Naive thymus-derived CD4-positive, alpha-beta T cell (primary cell): ENCODE results near the gene KRTAP12-4. TPM values are rescaled to one million over a fixed set of nuclear protein-coding genes. Genes with fewer than 3 reads are reported as not detected.
A peak's percentile ranks its signal among the peaks of the same experiment; 100 is the strongest.
"Not testable (repeated sequence)": the region's sequence is repeated elsewhere in the genome, so short reads cannot be mapped to it uniquely, and the experiment has no call there.

Experiments
- ATAC-seq: fragments of 150-1000 bp; cut with Tn5 transposase; 2 replicates; pipeline ENCODE4 v1.10.0; 2021; ENCODE audit warnings: mild to moderate bottlenecking, moderate library complexity
- CTCF ChIA-PET: fragments of 350-600 bp; sonication (Branson Sonifier 250); formaldehyde crosslinking; loops from one replicate; lab custom pipeline; 2021; ENCODE audit warnings: antibody characterized with exemption; lab: Charles Lee
- POLR2A ChIA-PET: fragments of 350-600 bp; sonication (Branson Sonifier 250); formaldehyde crosslinking; loops from one replicate; lab custom pipeline; 2021; ENCODE audit warnings: antibody characterized with exemption, inconsistent platforms; lab: Charles Lee
- DNase-seq, 9 donors: peaks; one replicate each; pipeline versions ENCODE4 v3.0.0 to v3.0.0-alpha.2; 2020 to 2022; ENCODE audit warnings: mixed read lengths in 1 of 9
- H3K27ac ChIP-seq: one replicate; pipeline ENCODE4 v1.7.0; 2013; ENCODE audit warnings: mild to moderate bottlenecking, low read depth, low read length, moderate library complexity
- H3K27me3 ChIP-seq, 2 donors: one replicate each; pipeline ENCODE4 v1.7.0; 2013; ENCODE audit warnings: low read length in 2 of 2, mild to moderate bottlenecking in 2 of 2, moderate library complexity in 2 of 2; ENCODE audit not compliant: control insufficient read depth in 2 of 2, insufficient read depth in 2 of 2
- H3K36me3 ChIP-seq, 3 experiments: 1 replicate in 2 of 3; 2 replicates in 1 of 3; pipeline ENCODE4 v1.7.0; 2013; ENCODE audit warnings: low read length in 3 of 3, mild to moderate bottlenecking in 3 of 3, moderate library complexity in 1 of 3; ENCODE audit not compliant: insufficient read depth in 3 of 3, control insufficient read depth in 2 of 3
- H3K4me1 ChIP-seq, 2 donors: one replicate each; pipeline ENCODE4 v1.7.0; 2013; ENCODE audit warnings: low read length in 2 of 2, mild to moderate bottlenecking in 2 of 2, moderate library complexity in 1 of 2; ENCODE audit not compliant: control insufficient read depth in 2 of 2, insufficient read depth in 2 of 2
- H3K4me3 ChIP-seq: 2 replicates; pipeline ENCODE4 v1.7.0; 2013; ENCODE audit warnings: mild to moderate bottlenecking, low read length
- H3K9me3 ChIP-seq, 3 experiments: 1 replicate in 2 of 3; 2 replicates in 1 of 3; pipeline ENCODE4 v1.7.0; 2013; ENCODE audit warnings: low read length in 3 of 3; ENCODE audit not compliant: control insufficient read depth in 2 of 3
- H3K27ac Mint-ChIP-seq, 9 donors: one replicate each; pipeline ENCODE4 v1.8.0; 2020 to 2022; ENCODE audit warnings: mixed read lengths in 9 of 9, mild to moderate bottlenecking in 8 of 9, moderate library complexity in 5 of 9, inconsistent platforms in 2 of 9
- H3K27me3 Mint-ChIP-seq, 5 donors: one replicate each; pipeline ENCODE4 v1.8.0; 2021 to 2022; ENCODE audit warnings: mixed read lengths in 5 of 5, mild to moderate bottlenecking in 1 of 5
- H3K36me3 Mint-ChIP-seq, 5 donors: one replicate each; pipeline ENCODE4 v1.8.0; 2020 to 2022; ENCODE audit warnings: mixed read lengths in 5 of 5, mild to moderate bottlenecking in 3 of 5, inconsistent platforms in 1 of 5
- H3K4me1 Mint-ChIP-seq, 7 donors: one replicate each; pipeline ENCODE4 v1.8.0; 2020 to 2022; ENCODE audit warnings: mixed read lengths in 7 of 7, mild to moderate bottlenecking in 3 of 7, inconsistent platforms in 1 of 7
- H3K4me3 Mint-ChIP-seq, 10 donors: one replicate each; pipeline ENCODE4 v1.8.0; 2020 to 2022; ENCODE audit warnings: mild to moderate bottlenecking in 10 of 10, mixed read lengths in 10 of 10, moderate library complexity in 6 of 10, inconsistent platforms in 2 of 10
- H3K9me3 Mint-ChIP-seq, 11 donors: one replicate each; pipeline ENCODE4 v1.8.0; 2020 to 2022; ENCODE audit warnings: mixed read lengths in 11 of 11, mild to moderate bottlenecking in 4 of 11, inconsistent platforms in 1 of 11, moderate library complexity in 1 of 11
- intact Hi-C, 2 donors: fragments of 100-400 bp; cut with micrococcal nuclease; formaldehyde crosslinking; loops; one replicate each; pipeline ENCODE4 v1.15.1; 2023
- polyA plus RNA-seq, 2 donors: library from polyadenylated mRNA; unstranded; fragments of 300-500 nt; fragmentation: Illumina TruSeq; gene quantifications; one replicate each; pipeline ENCODE4 v1.2.3, GENCODE V29; 2021
- total RNA-seq, 6 experiments: library from RNA in 5 of 6; stranded (reverse) in 5 of 6; gene quantifications; 1 replicate in 5 of 6; 2 replicates in 1 of 6; pipeline ENCODE4 v1.2.3 and lab custom pipeline; 2021 to 2026

The KRTAP12-4 gene
- total and polyA plus RNA-seq, 7 experiments from 2014 or later: not detected

GRCh38 chr21:44614161-44614631 lies 40.3 kb downstream of the KRTAP12-4 start:
- Mint-ChIP-seq H3K36me3 (peaks cover 3 to 22% (median 11%) of the 10 kb centered on the region in 5 donors), H3K4me1 (peaks cover 17 to 54% (median 42%) of the 10 kb centered on the region in 7 donors), H3K9me3 (peaks cover 7 to 31% (median 22%) of the 10 kb centered on the region in 11 donors), H3K27me3 (peaks cover 0 to 4% (median 0%) of the 10 kb centered on the region in 5 donors), H3K4me3 (peak overlapping the region in 1 of 10 donors; percentile 27), H3K27ac (peak overlapping the region in 7 of 9 donors; percentile 48 to 81 (median 58))
- H3K9me3 ChIP-seq: peaks cover 0 to 18% (median 0%) of the 10 kb centered on the region in 3 experiments
- DNase-seq (no peak), ATAC-seq (no peak)
- ChIA-PET CTCF (no interaction called here), POLR2A (interaction anchor here (1.1 kb wide), 1 partner anchor 96 kb away, joined by 5 read pairs; no protein-coding TSS in a partner anchor)
- H3K4me1 ChIP-seq: peaks cover 28 to 36% of the 10 kb centered on the region in 2 donors
- H3K27ac ChIP-seq: no peak overlapping the region
- H3K36me3 ChIP-seq: no peaks in the 10 kb centered on the region
- intact Hi-C loops: no loop called here
- no peaks in the 10 kb centered on the region for H3K27me3 ChIP-seq
- no peak overlapping the region for H3K4me3 ChIP-seq

- Mint-ChIP-seq H3K9me3 (peaks cover 8 to 31% (median 19%) of the 10 kb centered on the region in 11 donors), H3K4me3 (no peak overlapping the region), H3K36me3 (peaks cover 8 to 15% (median 12%) of the 10 kb centered on the region in 5 donors), H3K4me1 (peaks cover 11 to 48% (median 36%) of the 10 kb centered on the region in 7 donors), H3K27me3 (peaks cover 0 to 4% (median 0%) of the 10 kb centered on the region in 5 donors), H3K27ac (peak overlapping the region in 1 of 9 donors; percentile 67)
- H3K27ac ChIP-seq: no peak overlapping the region
- CTCF ChIA-PET: no interaction called here
- H3K27me3 ChIP-seq: no peaks in the 10 kb centered on the region
- H3K4me3 ChIP-seq: no peak overlapping the region
- H3K36me3 ChIP-seq: no peaks in the 10 kb centered on the region
- POLR2A ChIA-PET: no interaction called here
- DNase-seq: no peak
- intact Hi-C loops: no loop called here
- no peak for ATAC-seq
- peaks cover 22 to 30% of the 10 kb centered on the region in 2 donors for H3K4me1 ChIP-seq
- H3K9me3 ChIP-seq: peaks cover 0 to 19% (median 0%) of the 10 kb centered on the region in 3 experiments
Observed at GRCh38 chr21:44613386-44614155, 40.9 kb downstream of the KRTAP12-4 start.

GRCh38 chr21:44612669-44613229 lies 41.7 kb downstream of the KRTAP12-4 start:
- DNase-seq (no peak), ATAC-seq (no peak)
- peaks cover 5 to 40% (median 28%) of the 10 kb centered on the region in 7 donors for H3K4me1 Mint-ChIP-seq
- ChIA-PET POLR2A (no interaction called here), CTCF (no interaction called here)
- peak overlapping the region in 1 of 10 donors; percentile 41 for H3K4me3 Mint-ChIP-seq
- Histone ChIP-seq H3K9me3 (peaks cover 0 to 19% (median 0%) of the 10 kb centered on the region in 3 experiments), H3K4me3 (no peak overlapping the region), H3K4me1 (peaks cover 13 to 22% of the 10 kb centered on the region in 2 donors), H3K36me3 (no peaks in the 10 kb centered on the region), H3K27me3 (no peaks in the 10 kb centered on the region), H3K27ac (no peak overlapping the region)
- intact Hi-C loops: no loop called here
- H3K27ac Mint-ChIP-seq: peak overlapping the region in 1 of 9 donors; percentile 47
- peaks cover 8 to 31% (median 18%) of the 10 kb centered on the region in 11 donors for H3K9me3 Mint-ChIP-seq
- peaks cover 0 to 5% (median 0%) of the 10 kb centered on the region in 5 donors for H3K27me3 Mint-ChIP-seq
- peaks cover 8 to 14% (median 9%) of the 10 kb centered on the region in 5 donors for H3K36me3 Mint-ChIP-seq

GRCh38 chr21:44612029-44612486 lies 42.4 kb downstream of the KRTAP12-4 start, which contains the start of gene KRTAP10-8:
Gene KRTAP10-8 (plus strand): TSS chr21:44612079. CDS start chr21:44612101, 22 bp downstream.
- peaks cover 8 to 14% (median 9%) of the 10 kb centered on the region in 5 donors for H3K36me3 Mint-ChIP-seq
- CTCF ChIA-PET: no interaction called here
- H3K27ac ChIP-seq: no peak within 1 kb of the TSS
- H3K4me1 Mint-ChIP-seq: peaks cover 5 to 33% (median 23%) of the 10 kb centered on the region in 7 donors
- peak within 1 kb of the TSS in 1 of 9 donors; percentile 47 for H3K27ac Mint-ChIP-seq
- peaks cover 0 to 19% (median 0%) of the 10 kb centered on the region in 3 experiments for H3K9me3 ChIP-seq
- ATAC-seq: no peak
- intact Hi-C loops: no loop called here
- H3K36me3 ChIP-seq: no peaks in the 10 kb centered on the region
- no peak for DNase-seq
- no peaks in the 10 kb centered on the region for H3K27me3 ChIP-seq
- no peak within 1 kb of the TSS for H3K4me3 ChIP-seq
- POLR2A ChIA-PET: no interaction called here
- H3K27me3 Mint-ChIP-seq: peaks cover 0 to 9% (median 0%) of the 10 kb centered on the region in 5 donors
- peaks cover 8 to 34% (median 18%) of the 10 kb centered on the region in 11 donors for H3K9me3 Mint-ChIP-seq
- peaks cover 7 to 15% of the 10 kb centered on the region in 2 donors for H3K4me1 ChIP-seq
- H3K4me3 Mint-ChIP-seq: peak within 1 kb of the TSS in 1 of 10 donors; percentile 41

GRCh38 chr21:44611551-44611950 lies 42.9 kb downstream of the KRTAP12-4 start:
- POLR2A ChIA-PET: no interaction called here
- no peak overlapping the region for H3K4me3 Mint-ChIP-seq

GRCh38 chr21:44610157-44610843 lies 44.2 kb downstream of the KRTAP12-4 start:
- peaks cover 0 to 19% (median 0%) of the 10 kb centered on the region in 3 experiments for H3K9me3 ChIP-seq
- DNase-seq, H3K4me3 Mint-ChIP-seq, H3K27me3 ChIP-seq, H3K36me3 ChIP-seq, H3K27ac Mint-ChIP-seq, intact Hi-C loops, H3K27ac ChIP-seq, H3K4me1 ChIP-seq, POLR2A ChIA-PET, ATAC-seq, H3K4me3 ChIP-seq: not testable (repeated sequence)
- CTCF ChIA-PET: interaction anchor here (0.9 kb wide), 1 partner anchor 45 kb away, joined by 3 read pairs; the partner anchor contains the start of gene KRTAP12-4
- H3K4me1 Mint-ChIP-seq: peaks cover 0 to 17% (median 9%) of the 10 kb centered on the region in 7 donors
- H3K36me3 Mint-ChIP-seq: peaks cover 8 to 14% (median 9%) of the 10 kb centered on the region in 5 donors
- peaks cover 0 to 20% (median 6%) of the 10 kb centered on the region in 5 donors for H3K27me3 Mint-ChIP-seq
- H3K9me3 Mint-ChIP-seq: peaks cover 8 to 39% (median 20%) of the 10 kb centered on the region in 11 donors

More at GRCh38 chr21:44611551-44611950, 42.9 kb downstream of the KRTAP12-4 start:
- CTCF ChIA-PET: no interaction called here
- no peaks in the 10 kb centered on the region for H3K36me3 ChIP-seq
- H3K27me3 ChIP-seq: no peaks in the 10 kb centered on the region
- peak overlapping the region in 1 of 9 donors; percentile 47 for H3K27ac Mint-ChIP-seq
- peaks cover 0 to 11% (median 2%) of the 10 kb centered on the region in 5 donors for H3K27me3 Mint-ChIP-seq
- H3K27ac ChIP-seq: no peak overlapping the region
- intact Hi-C loops: no loop called here
- ATAC-seq: no peak
- H3K4me1 ChIP-seq: peaks cover 3 to 10% of the 10 kb centered on the region in 2 donors
- peaks cover 8 to 34% (median 18%) of the 10 kb centered on the region in 11 donors for H3K9me3 Mint-ChIP-seq
- DNase-seq: no peak
- peaks cover 5 to 28% (median 18%) of the 10 kb centered on the region in 7 donors for H3K4me1 Mint-ChIP-seq
- H3K36me3 Mint-ChIP-seq: peaks cover 8 to 14% (median 9%) of the 10 kb centered on the region in 5 donors
- H3K9me3 ChIP-seq: peaks cover 0 to 19% (median 0%) of the 10 kb centered on the region in 3 experiments
- H3K4me3 ChIP-seq: no peak overlapping the region
